PFSK-1 (cell line): Measurements from ENCODE around the gene TMEM116.

ENCODE experiments used
- FOXP2 ChIP-seq: optimal IDR thresholded peaks from 2 replicates; pipeline ENCODE3; 2011; ENCODE audit warnings: borderline replicate concordance, control low read depth, inconsistent platforms; ENCODE audit not compliant: insufficient read depth; ENCODE audit errors: extremely low read length, extremely low read depth
- POLR2AphosphoS5 ChIP-seq: IDR thresholded peaks from 2 replicates; pipeline ENCODE4 v1.6.1; 2012; ENCODE audit warnings: low read depth, mild to moderate bottlenecking, control low read depth, low read length, moderate library complexity
- TAF1 ChIP-seq: IDR thresholded peaks from 2 replicates; pipeline ENCODE4 v1.6.1; 2012; ENCODE audit warnings: low read length, control low read depth, borderline replicate concordance; ENCODE audit not compliant: insufficient read depth

DNA sequence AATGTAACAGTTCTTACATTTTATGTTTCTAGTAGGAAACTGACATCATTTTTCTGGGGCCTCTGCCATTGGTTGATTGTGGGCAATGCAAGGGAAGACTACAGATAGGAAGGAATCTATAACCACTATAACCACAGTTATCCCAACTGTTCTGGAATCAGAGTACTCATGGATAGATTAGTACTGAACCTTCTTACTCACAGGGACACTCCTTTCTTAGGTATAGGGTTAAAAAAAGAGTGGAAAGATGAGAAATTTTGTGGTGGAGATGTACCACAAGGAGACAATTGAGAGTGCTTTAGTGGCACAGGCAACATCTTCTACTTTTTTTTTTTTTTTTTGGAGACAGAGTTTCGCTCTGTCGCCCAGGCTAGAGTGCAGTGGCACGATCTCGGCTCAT, 21.0 kb downstream of the TMEM116 start:
- no peak for TF ChIP-seq TAF1
- no peak for TF ChIP-seq POLR2AphosphoS5
- no peak for TF ChIP-seq FOXP2
